ENCODE data around the gene CRK. TPM values are rescaled to one million over a fixed set of nuclear protein-coding genes. Genes with fewer than 3 reads are reported as not detected.

CRK gene
- total RNA-seq, 4 donors from 2014 or later: 33.8 to 59.3 (median 51.2) TPM

DNA sequence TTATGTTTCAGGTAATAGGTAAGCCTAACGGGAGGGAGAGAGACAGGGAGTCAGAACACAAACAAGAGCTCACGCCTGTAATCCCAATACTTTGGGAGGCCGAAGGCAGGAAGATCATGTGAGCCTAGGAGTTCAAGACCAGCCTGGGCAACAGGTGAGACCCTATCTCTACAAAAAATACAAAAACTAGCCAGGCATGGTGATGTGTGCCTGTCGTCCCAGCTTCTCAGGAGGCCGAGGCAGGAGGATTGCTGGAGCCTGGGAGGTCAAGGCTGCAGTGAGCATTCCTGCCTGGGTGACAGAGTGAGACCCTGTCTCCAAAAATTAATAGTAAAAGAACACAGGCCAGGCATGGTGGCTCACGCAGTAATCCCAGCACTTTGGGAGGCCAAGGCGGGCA lies 83.4 kb downstream of the CRK start:
- no peaks in the 10 kb centered on the region for H3K9me3 ChIP-seq
- intact Hi-C loops (cut with DNase I): loop anchor here (10.0 kb wide), 1 partner anchor 62 kb away; no protein-coding TSS in a partner anchor
- H3K36me3 ChIP-seq: peaks cover 0 to 35% (median 0%) of the 10 kb centered on the region in 3 donors
- no peaks in the 10 kb centered on the region for H3K27me3 ChIP-seq
- peaks cover 19 to 100% (median 46%) of the 10 kb centered on the region in 3 donors for H3K4me1 ChIP-seq
- no peak for DNase-seq
- TF ChIP-seq, protein P1, sequence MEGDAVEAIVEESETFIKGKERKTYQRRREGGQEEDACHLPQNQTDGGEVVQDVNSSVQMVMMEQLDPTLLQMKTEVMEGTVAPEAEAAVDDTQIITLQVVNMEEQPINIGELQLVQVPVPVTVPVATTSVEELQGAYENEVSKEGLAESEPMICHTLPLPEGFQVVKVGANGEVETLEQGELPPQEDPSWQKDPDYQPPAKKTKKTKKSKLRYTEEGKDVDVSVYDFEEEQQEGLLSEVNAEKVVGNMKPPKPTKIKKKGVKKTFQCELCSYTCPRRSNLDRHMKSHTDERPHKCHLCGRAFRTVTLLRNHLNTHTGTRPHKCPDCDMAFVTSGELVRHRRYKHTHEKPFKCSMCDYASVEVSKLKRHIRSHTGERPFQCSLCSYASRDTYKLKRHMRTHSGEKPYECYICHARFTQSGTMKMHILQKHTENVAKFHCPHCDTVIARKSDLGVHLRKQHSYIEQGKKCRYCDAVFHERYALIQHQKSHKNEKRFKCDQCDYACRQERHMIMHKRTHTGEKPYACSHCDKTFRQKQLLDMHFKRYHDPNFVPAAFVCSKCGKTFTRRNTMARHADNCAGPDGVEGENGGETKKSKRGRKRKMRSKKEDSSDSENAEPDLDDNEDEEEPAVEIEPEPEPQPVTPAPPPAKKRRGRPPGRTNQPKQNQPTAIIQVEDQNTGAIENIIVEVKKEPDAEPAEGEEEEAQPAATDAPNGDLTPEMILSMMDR (IDR thresholded peaks at IDR 0.05): no peak
- TF ChIP-seq POLR2A (IDR thresholded peaks at IDR 0.05): no peak
- H3K4me3 ChIP-seq: no peak overlapping the region
- 73 to 87% methylated on average over 6 to 7 of the region's 7 CpGs for WGBS, 2 donors
- no peak overlapping the region for H3K27ac ChIP-seq

- Histone ChIP-seq H3K27ac (no peak overlapping the region), H3K36me3 (peaks cover 0 to 29% (median 0%) of the 10 kb centered on the region in 3 donors), H3K9me3 (no peaks in the 10 kb centered on the region), H3K27me3 (no peaks in the 10 kb centered on the region), H3K4me1 (peaks cover 13 to 100% (median 46%) of the 10 kb centered on the region in 3 donors), H3K4me3 (no peak overlapping the region)
- DNase-seq: no peak
- 69 to 78% methylated on average over 6 to 17 of the region's 17 CpGs for WGBS, 2 donors
- intact Hi-C loops (cut with DNase I): loop anchor here (10.0 kb wide), 1 partner anchor 63 kb away; no protein-coding TSS in a partner anchor
- TF ChIP-seq POLR2A (IDR thresholded peaks at IDR 0.05): no peak
- TF ChIP-seq, protein P1 (IDR thresholded peaks at IDR 0.05): no peak
These were observed 84.0 kb downstream of the CRK start for GRCh38 chr17:1371893-1372590.

Other genes starting within 250 kb of the CRK start
- not detected for gene BHLHA9, start 185.8 kb downstream of the CRK start, total RNA-seq
- not detected for gene TRARG1, start 176.6 kb downstream of the CRK start, total RNA-seq
- 100 to 1,000 TPM; 505 to 758 (median 567) TPM for gene YWHAE, start 56.0 kb downstream of the CRK start, total RNA-seq
- gene MYO1C, start 36.5 kb upstream of the CRK start, total RNA-seq: 10 to 100 TPM; 62.0 to 80.5 (median 64.2) TPM
- gene INPP5K, start 60.4 kb upstream of the CRK start, total RNA-seq: 10 to 100 TPM; 18.4 to 44.3 (median 35.0) TPM
- 10 to 100 TPM; 40.2 to 81.9 (median 46.6) TPM for gene PITPNA, start 106.6 kb upstream of the CRK start, total RNA-seq
- gene SLC43A2, start 172.6 kb upstream of the CRK start, total RNA-seq: 10 to 100 TPM in 1 of 4 donors, 1 to 10 TPM in 3; 2.5 to 12.4 (median 5.3) TPM
- gene SCARF1, start 189.5 kb upstream of the CRK start, total RNA-seq: 1 to 10 TPM; 2.0 to 5.7 (median 3.3) TPM
- gene RILP, start 193.6 kb upstream of the CRK start, total RNA-seq: 10 to 100 TPM in 3 of 4 donors, 1 to 10 TPM in 1; 3.0 to 16.5 (median 13.9) TPM
- gene PRPF8, start 228.6 kb upstream of the CRK start, total RNA-seq: 100 to 1,000 TPM; 112 to 157 (median 145) TPM